GDM1 (cell line): ENCODE data around the gene SYPL1.
A peak's percentile ranks its signal among the peaks of the same experiment; 100 is the strongest.

ENCODE experiments used
- DNase-seq: peaks from one replicate; lab custom pipeline; 2025; lab: John Stamatoyannopoulos, UW

SYPL1 gene

DNA sequence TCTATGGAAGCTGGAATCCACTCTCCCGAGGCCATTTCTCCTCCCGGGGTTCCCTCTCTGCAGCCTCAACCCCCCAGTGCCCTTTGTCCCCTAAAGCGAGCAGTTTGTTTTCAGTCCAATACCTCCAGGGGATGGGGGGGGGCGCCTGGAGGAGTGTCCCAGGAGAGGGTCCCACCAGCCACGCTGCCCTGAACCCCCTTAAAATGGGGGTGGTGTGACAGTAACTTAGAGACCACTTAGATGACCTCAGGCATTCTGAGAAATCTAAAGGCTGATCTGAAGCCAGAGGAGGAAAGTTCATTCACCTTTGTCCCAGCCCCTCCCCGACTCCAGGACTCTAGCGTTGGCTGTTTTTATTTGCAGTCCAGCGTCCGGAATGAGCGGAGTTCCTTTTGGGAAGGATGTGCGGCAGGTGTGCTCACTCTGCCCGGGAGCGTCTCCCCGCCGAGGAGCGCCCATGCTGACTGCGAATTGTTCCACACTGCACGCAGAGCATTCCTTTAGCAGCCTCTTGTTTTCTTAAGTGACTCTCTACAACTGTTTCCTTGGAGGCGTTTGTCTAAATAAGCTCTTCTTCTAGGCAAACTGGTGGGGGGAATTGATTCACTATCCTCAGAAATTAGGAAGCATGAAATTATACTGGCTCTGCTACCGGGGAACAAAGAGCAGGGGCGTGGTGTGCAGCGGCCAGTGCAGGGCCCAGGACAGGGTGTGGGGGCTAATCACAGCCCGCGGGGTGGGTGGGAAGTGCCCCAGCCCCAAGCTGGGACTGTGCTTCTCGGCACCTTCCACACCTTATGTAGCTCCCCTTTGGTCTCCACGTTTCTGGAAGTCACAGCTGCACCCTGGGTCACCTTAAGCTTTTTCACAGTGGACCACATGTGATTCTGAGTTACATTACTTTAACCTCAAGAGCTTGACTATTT, 46.3 kb downstream of the SYPL1 start:
- no peak for DNase-seq

GRCh38 chr7:106064771-106065574, 47.1 kb downstream of the SYPL1 start:
- no peak for DNase-seq

- DNase-seq: no peak
Observed at GRCh38 chr7:106064316-106064715, 47.8 kb downstream of the SYPL1 start.

GRCh38 chr7:106063692-106064091, 48.4 kb downstream of the SYPL1 start:
- no peak for DNase-seq

DNA sequence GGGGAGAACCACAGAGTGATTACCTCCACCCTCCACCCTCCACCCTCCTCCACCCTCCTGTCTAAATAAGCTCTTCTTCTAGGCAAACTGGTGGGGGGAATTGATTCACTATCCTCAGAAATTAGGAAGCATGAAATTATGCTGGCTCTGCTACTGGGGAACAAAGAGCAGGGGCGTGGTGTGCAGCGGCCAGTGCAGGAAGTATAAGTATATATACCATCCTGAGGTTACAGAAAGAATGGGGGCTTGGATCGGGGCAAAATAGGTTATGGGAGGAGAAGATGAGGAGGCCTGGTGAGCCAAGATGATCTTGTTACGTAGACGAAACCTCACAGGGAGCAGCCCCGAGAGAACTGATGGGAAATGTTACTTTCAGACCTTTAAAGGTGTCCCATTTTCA, 49.1 kb downstream of the SYPL1 start:
- no peak for DNase-seq

DNA sequence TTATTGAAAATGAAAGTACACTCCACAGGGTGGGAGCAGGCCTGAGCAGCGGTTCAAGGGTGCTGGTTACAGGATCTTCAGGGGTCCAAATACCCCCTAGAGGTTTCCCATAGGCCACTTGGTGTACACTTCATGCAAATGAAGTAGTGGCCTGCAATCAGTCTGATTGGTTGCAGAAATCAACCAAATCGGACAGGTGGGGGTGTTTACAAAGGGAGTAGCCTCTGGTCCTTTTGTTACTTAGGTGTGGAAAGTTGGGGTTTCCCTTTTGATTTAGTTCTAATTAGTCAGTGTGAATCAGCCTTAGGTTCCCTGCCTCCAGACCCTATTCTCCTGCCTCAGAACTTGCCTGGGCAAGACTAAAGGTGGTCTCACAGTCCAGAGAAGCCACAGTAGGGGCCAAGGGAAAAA, 49.6 kb downstream of the SYPL1 start:
- DNase-seq: no peak

GRCh38 chr7:106062006-106062405, 50.1 kb downstream of the SYPL1 start:
- no peak for DNase-seq

DNA sequence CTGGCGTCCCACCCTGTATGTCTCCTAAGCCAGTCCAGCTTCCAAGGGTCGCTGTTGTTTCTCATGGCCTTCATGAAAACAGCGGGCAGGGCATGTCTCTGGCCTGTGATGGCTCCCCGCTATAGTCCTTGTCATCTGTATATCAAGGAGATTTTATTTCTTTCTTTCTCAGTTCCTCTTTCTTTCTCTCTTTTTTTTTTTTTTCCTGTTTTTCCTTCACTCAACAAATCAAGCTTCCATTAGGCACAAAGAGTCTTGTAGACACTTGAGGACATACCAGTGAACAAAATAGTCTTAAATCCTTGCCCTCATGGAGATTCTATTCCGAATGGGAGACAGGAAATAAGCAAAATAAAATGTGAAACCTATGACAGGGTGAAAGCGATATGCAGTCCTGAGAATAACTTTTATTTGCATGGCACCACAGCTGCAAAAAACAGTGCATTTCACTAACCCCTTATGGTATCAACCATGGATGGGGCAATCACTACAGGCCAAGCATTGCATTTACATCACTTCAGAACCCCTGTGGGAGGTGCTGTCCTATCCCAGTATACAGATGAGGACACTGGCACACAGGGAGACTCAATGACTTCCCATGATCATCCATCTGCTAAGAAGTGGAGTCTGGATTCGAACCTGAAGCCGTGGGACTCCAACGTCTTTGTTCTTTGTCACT, 50.7 kb downstream of the SYPL1 start:
- DNase-seq: no peak

GRCh38 chr7:106060394-106060920, 51.7 kb downstream of the SYPL1 start:
- DNase-seq: no peak

DNA sequence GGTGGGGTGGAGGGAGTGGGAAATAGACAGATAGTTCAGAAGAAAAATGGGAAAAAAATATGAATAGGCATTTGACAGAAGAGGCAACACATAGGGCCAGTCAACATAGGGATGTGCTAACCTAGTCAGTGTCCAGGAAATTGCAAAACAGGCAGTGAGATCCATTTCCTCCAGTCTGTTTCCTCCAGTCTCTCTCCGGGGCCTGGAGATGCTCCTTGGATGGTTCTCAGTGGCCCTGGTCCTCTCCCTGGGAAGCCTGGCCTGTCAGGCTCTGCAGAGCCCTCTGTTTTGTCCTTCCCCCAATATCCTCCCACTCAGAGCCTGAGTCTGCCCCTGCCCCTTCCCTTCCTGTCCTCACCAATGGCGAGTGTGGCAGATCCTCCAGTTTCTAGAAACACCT, 52.6 kb downstream of the SYPL1 start:
- no peak for DNase-seq

DNA sequence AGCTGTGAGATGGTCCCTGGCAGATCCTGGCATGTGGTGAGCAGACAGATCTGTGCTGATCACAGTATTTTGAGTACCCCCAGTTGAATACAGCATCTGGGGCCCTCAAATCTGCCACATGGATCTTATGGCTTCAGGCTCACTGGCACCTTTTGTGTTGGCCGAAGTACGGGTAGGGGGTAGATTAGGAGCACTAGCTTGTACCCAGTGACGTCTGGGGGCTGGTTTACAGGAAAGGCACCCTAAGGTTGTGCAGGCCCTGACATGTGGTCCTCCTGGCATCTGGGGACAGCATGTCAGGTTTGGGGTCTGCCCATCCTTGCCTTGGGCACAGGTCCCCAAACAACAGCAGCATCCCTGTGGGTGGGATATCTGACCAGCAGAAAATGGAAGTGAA, 53.2 kb downstream of the SYPL1 start:
- no peak for DNase-seq

DNA sequence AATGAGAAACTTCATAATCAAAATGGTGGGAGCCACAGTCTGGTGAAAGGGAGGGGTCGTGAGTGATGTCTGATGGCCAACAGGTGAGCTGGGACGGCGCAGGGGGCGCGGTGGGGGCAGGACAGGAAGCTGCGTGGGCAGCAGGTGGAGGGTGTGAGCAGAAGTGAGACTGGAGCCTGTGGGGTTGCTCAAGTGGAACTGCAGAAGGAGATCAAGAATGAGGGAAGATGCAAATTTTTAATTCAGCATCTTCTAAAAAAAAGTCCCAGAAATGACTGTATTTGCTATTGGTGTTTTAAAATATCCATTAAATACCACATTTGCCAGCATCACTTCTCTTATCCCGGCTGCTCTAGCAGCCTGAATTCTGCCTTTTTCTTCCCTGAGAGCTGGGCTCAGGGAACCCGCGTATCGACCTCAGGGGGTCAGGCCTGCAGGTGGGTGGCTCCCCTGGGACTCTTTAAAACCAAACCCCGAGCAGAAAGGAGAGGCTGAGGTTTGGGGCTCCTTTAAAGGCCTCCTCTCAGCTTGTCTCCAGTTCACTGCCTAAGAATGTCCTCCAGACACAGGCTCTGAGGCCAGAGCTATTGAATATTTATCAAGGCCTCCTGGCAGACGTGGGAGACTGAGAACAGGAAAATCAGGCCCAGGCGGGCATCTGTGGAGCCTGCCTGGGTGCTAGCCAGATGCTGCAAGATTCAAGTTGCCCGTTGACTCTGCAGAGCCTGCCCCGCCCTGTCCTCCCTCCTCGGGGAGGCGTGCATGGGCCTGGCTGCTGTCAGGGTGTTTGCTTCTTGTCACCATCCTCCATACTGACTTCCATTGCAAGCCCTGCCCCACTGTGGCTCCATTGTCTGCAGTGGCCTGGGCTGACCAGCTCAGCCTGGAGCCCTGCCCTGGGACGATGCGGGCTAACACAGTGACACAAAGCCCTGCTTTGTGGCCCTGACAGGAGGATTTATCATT, 53.9 kb downstream of the SYPL1 start:
- no peak for DNase-seq

- no peak for DNase-seq
Observed at GRCh38 chr7:106057204-106057961, 54.7 kb downstream of the SYPL1 start.

- peak; percentile 76 for DNase-seq
Observed at GRCh38 chr7:106056513-106057203, 55.5 kb downstream of the SYPL1 start.

DNA sequence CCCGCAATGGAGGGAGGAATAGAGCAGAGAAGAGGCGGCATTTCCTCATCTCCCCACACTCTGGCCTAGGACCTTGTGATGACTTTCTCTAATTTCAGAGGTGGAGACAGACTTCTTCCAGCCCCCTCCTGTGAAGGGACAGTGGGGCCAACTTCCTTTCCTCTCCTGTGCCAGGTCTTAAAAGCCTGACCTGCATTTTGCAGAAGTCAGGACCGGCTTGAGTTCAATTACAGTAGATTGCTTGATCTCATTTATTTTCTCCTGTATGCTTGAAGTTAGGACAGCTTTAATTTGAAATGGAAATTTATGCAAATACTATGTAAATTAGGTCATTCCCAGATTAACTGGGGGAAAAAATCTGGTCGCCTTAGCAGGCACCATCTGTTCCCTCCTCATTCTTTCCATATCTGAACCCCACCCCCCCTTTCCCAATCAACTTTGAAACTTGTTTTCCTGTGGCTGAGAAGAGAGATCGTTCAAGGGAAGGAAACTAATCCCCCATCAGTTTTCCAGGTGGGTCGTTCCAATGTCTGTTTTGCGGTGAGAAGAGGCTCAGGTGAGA, 57.1 kb downstream of the SYPL1 start:
- DNase-seq: no peak

DNA sequence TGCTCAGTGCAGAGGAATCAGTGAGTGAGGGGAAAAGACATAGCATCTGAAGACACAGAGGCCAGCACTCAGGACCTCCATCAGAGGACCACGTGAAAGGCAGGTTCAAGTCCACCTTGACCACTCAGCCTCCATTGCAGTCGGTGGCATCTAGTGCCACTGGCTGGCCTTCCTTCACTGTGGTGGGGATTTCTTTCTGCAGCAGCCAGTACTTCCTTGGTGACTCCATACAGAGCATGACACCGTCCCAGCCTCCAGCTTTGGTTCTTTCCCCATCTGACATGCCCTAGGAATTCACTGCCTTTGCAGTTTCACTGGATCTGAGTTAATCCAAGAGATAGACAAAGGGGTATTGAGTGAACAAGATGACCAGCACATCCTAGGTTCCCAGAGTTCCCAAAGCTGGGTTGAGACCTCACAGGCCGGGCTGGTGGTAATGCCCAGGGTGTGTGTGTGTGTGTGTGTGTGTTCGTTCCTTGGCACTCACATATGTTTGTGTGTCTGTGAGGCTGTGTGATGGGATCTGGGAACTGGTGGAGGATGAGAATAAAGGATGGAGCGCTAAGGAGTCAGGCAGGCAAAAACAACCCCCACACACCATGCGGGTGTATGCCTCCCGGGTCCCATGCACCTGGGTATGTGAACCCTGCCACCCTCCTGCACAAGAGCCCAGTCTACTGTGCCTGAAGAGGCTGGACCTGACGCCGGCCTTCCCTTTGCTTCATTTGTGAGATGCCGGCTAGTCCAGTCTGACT, 57.8 kb downstream of the SYPL1 start:
- no peak for DNase-seq

GRCh38 chr7:106053109-106053508, 59.0 kb downstream of the SYPL1 start:
- DNase-seq: no peak

DNA sequence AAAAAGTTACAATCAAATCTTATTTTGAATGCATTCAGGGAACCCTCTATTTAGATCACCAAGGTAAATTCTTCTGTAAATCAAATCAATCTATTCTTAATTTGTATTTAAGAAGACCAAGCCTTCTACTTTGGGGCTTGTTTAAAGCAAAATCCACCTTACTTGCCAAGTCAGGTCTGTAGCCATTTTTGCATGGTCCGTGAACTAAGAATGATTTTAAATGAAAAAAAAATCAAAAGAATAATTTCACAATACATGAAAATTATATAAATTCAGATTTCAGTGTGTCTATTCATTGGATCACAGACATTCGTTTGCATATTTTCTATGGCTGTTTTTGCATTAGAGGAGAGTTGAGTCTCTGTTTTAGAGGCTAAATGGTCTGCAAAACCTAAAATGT, 59.4 kb downstream of the SYPL1 start:
- DNase-seq: no peak

DNA sequence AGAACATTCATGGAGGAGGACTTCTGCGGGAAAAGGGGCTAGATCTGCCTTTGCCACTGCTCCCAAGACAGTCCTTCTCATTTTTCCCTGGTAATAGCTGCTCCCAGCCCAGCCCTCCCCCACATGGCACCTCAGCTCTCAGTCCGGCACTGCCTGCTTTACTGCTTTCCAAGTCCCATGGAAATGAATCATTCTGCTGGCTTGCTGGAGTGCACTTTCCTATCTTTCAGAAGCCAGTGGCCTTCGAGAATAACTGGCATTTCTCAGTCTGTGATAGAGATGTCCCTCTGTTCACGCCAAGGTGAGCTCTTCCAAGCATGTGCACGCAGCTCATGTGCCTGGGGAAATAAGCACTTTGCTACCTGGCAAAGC, 61.4 kb downstream of the SYPL1 start:
- DNase-seq: no peak
